ENCODE results near the gene KCNH5.

- TF ChIP-seq CTCF (IDR thresholded peaks at IDR 0.05) (no peak), POLR2A (IDR thresholded peaks at IDR 0.05) (no peak)
These were observed 131.2 kb downstream of the KCNH5 start for GRCh38 chr14:62914025-62914424.
